GM10266 (cell line): ENCODE data around the gene CCDC183.
"Not testable (repeated sequence)": the region's sequence is repeated elsewhere in the genome, so short reads cannot be mapped to it uniquely, and the experiment has no call there.

Experiments
- DNase-seq: peaks from one replicate; pipeline ENCODE4 v3.0.0; 2012; ENCODE audit errors: extremely low spot score
- TF ChIP-seq, protein P1 (sequence below): IDR thresholded peaks from 2 replicates; pipeline ENCODE4 v1.5.1; 2012; ENCODE audit warnings: mild to moderate bottlenecking, low read depth; ENCODE audit not compliant: control insufficient read depth, insufficient read depth; ENCODE audit errors: missing control alignments

CCDC183 gene

GRCh38 chr9:136831720-136832104, 35.6 kb downstream of the CCDC183 start:
- no peak for DNase-seq
- TF ChIP-seq, protein P1, sequence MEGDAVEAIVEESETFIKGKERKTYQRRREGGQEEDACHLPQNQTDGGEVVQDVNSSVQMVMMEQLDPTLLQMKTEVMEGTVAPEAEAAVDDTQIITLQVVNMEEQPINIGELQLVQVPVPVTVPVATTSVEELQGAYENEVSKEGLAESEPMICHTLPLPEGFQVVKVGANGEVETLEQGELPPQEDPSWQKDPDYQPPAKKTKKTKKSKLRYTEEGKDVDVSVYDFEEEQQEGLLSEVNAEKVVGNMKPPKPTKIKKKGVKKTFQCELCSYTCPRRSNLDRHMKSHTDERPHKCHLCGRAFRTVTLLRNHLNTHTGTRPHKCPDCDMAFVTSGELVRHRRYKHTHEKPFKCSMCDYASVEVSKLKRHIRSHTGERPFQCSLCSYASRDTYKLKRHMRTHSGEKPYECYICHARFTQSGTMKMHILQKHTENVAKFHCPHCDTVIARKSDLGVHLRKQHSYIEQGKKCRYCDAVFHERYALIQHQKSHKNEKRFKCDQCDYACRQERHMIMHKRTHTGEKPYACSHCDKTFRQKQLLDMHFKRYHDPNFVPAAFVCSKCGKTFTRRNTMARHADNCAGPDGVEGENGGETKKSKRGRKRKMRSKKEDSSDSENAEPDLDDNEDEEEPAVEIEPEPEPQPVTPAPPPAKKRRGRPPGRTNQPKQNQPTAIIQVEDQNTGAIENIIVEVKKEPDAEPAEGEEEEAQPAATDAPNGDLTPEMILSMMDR = no peak

GRCh38 chr9:136832581-136832980, 36.4 kb downstream of the CCDC183 start:
- TF ChIP-seq, protein P1 = no peak
- DNase-seq = no peak

GRCh38 chr9:136833381-136834048, 37.4 kb downstream of the CCDC183 start:
- not testable (repeated sequence) for DNase-seq

DNA sequence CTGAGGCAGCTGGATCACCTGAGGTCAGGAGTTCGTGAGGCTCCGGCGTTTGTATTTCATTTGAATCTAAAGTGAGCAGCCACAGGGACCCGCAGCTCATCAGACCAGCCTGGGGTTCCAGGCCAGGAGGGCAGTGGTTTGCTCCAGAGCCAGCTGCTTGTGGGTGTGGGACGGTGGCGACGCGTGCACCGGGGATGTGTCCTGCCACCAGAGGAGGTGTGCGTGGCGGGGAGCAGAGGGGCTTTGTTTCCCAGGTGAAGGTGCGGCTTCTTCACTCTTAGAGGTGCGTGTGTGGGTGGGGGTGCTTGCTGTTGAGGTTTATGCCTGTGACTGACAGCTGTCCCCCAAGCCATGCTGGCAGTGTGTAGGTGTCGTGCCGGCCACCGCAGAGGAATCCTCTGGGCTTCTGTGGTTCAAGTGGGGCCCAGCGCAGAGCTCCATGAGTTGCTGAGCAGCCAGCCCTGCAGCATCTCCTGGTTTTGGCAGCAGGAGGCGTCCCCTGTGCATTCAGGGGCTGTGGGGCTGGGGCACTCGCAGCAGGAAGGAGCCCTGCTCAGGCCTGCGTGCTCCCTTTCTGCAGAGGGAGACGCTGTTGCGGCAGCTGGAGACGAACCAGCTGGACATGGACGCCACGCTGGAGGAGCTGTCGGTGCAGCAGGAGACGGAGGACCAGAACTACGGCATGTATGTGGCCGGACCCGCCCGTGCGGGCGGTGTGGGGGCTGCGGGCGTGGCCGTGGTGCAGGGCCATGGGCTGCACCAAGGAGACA, 39.2 kb downstream of the CCDC183 start:
- TF ChIP-seq, protein P1 = no peak
- no peak for DNase-seq

DNA sequence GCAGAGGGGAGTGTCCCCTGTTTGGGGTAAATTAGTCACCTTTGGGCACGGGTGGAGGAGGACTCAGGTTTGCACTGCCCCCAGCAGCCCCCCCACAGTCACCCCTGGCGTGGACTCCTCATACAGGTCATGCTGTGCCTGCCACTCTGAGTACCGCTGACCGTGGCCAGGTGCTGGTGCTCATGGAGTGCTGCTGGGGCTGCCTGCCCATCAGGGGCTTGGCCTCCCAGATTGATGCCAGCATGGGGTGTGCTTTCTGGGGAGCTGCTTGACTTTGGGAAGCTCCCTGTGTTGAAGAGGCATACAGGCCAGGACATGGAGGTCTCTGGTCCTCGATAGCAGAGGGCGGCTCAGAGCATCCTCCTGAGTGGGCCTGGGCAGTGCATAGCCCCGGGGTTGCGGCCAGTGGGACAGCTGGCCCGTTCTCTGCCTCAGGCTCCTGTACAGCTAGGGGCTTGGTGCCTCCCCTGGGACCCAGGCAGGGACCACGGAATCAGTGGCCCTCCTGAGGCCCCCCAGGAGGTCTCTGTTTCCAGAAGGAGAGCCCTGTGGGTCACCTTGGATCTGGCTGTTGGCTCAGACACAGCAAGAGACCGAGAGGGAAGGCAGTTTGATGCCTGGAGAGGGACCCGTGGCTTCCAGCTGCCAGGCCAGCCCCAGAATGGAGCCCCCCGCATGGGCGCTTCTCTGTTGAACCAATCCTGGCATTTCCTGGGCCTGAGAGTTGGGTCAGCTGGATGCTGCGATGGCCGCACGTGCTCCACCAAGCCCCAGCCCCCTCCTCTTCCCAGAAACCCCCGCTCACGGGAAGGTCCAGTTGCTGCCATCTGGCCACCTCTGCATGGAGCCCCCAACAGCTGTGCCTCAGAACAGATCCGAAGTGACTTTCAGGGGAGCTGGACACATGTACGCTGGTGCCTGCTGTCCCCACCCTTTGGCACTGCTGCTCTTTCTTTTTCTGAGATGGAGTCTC, 40.1 kb downstream of the CCDC183 start:
- TF ChIP-seq, protein P1 = no peak
- DNase-seq = no peak

DNA sequence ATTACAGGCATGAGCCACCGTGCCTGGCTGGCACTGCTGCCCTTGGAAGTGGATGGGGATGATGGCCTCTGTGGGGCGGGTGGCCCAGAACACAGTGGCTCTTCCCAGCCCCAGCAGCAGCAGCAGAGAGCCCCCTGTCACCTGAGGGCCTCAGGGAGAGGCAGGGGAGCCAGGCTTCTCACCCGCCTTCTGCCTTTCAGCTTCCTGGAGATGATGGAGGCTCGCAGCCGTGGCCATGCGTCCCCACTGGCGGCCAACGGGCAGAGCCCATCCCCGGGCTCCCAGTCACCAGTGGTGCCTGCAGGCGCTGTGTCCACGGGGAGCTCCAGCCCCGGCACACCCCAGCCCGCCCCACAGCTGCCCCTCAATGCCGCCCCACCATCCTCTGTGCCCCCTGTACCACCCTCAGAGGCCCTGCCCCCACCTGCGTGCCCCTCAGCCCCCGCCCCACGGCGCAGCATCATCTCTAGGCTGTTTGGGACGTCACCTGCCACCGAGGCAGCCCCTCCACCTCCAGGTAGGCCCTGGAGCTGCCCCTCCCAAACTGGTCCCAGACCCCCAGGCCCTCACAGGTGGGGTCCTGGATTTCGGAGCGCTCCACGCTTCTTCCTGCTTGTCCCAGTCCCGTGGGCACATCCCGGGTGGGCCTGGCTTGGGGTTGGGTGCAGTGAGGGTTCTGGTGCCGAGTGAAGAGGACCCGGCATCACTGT, 41.2 kb downstream of the CCDC183 start:
- no peak for DNase-seq
- TF ChIP-seq, protein P1 = no peak

- not testable (repeated sequence) for DNase-seq
Observed at GRCh38 chr9:136837856-136838277, 41.7 kb downstream of the CCDC183 start.
